SK-N-MC (cell line): ENCODE measurements around the gene BABAM2.

ENCODE experiments used
- EZH2 ChIP-seq: fragments of 200-600 bp; sonication (generic); IDR thresholded peaks from one replicate; pipeline ENCODE4 v1.6.1; 2017; ENCODE audit warnings: antibody characterized with exemption
- POLR2AphosphoS5 ChIP-seq: IDR thresholded peaks from 2 replicates; pipeline ENCODE4 v1.6.1; 2012; ENCODE audit warnings: mild to moderate bottlenecking, low read depth, low read length, borderline replicate concordance

DNA sequence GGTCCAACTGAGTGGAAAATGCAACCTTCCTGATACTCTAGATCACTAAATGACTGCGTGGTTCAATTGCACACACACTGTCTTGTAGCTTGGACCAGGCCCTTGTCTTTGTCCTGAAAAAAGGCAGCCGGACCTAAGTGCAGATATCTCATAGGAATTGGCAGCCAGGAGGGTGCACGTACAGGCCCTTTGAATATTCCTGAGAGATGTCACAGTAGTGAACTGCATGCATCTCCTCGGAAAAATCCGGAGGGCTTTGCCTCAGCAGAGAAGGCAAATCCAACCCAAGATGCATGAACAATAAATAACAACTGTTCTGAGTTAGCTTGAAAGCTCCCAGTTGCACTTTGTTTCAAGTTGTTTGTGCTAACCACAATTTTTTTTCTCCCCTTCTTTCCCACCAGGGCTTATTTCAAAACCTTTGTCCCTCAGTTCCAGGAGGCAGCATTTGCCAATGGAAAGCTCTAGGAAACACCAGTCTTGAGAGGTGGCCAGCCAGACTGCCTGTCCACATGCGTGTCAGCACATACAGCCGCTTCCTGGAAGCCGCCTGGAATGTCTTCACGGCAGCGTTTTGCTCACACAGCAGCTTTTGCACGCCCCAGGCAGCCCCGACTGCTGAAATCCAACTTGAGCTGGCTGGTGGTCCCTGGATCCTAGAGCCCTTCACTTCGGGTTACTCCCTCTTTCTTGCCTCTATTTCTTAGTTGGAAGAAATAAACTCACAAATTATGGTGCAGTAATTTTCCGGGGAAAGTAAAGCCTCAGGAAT, 447.7 kb downstream of the BABAM2 start:
- TF ChIP-seq POLR2AphosphoS5 (peak; percentile 57; the same call in 1 of the 2 replicates), EZH2 (no peak)
